Esophagus squamous epithelium (tissue), 4 donors: ENCODE results near the gene OLFML2A.

Experiments used
- CTCF ChIP-seq, 6 experiments: fragments of 450-650 bp in 4 of 6; fragments of 200-600 bp in 2 of 6; sonication (generic) in 2 of 6; IDR thresholded peaks; one replicate each; pipeline ENCODE4 v1.5.1; 2016 to 2019; ENCODE audit warnings: antibody characterized with exemption in 6 of 6, mild to moderate bottlenecking in 4 of 6, moderate library complexity in 4 of 6
- POLR2A ChIP-seq, 4 donors: fragments of 450-650 bp; IDR thresholded peaks; one replicate each; pipeline ENCODE4 v1.6.1; 2017; ENCODE audit warnings: antibody characterized with exemption in 4 of 4, mild to moderate bottlenecking in 4 of 4, moderate library complexity in 3 of 4

GRCh38 chr9:124843456-124844034, 66.6 kb downstream of the OLFML2A start:
- TF ChIP-seq CTCF (IDR thresholded peaks at IDR 0.05) (no peak), POLR2A (IDR thresholded peaks at IDR 0.05) (no peak)
